ENCODE results near the gene PER2.

DNA sequence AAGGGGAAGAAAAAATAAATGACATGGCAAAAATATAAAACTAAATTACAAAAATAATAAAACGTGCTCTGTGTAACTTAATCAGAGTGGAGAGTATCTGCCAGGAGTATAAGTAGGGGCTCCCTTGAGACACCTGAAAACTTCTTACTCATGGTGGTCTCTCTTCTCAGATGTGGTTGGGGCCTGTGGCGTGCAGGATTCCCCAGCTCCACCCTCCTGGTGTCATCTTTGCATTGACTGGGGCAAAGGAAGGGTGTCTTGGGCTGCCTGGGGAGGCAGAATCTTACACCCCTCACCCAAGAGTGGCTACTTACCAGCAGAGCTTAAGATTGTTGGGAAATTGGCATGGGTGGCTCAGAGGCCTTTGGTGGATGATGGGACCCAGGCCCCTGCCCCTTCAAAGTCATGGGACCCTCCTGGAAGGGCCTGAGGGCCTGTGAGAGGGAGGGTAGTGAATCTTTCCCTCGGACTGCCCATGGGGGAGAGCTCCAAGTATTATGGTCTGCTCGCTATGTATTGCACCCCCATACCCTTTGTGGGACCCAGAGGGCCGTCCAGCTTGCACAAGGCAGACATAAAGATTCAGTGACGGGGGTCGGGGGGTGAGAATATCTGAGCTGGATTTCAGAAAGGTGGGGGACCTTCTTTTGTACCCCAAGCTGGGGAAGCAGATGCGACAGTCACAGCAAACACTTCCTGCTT, 25.0 kb upstream of the PER2 start:
- TF ChIP-seq ZFP36 (IDR thresholded peaks at IDR 0.05; ENCODE audit: borderline replicate concordance, partially characterized antibody) = no peak
- TF ChIP-seq, protein P1, sequence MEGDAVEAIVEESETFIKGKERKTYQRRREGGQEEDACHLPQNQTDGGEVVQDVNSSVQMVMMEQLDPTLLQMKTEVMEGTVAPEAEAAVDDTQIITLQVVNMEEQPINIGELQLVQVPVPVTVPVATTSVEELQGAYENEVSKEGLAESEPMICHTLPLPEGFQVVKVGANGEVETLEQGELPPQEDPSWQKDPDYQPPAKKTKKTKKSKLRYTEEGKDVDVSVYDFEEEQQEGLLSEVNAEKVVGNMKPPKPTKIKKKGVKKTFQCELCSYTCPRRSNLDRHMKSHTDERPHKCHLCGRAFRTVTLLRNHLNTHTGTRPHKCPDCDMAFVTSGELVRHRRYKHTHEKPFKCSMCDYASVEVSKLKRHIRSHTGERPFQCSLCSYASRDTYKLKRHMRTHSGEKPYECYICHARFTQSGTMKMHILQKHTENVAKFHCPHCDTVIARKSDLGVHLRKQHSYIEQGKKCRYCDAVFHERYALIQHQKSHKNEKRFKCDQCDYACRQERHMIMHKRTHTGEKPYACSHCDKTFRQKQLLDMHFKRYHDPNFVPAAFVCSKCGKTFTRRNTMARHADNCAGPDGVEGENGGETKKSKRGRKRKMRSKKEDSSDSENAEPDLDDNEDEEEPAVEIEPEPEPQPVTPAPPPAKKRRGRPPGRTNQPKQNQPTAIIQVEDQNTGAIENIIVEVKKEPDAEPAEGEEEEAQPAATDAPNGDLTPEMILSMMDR (IDR thresholded peaks at IDR 0.05) = no peak
- TF ChIP-seq POLR2A (IDR thresholded peaks at IDR 0.05; ENCODE audit: low read length) = no peak

All from A549 (cell line).